ENCODE data around the gene AFAP1.

Gene AFAP1

GRCh38 chr4:7976634-7977033 lies 37.0 kb upstream of the AFAP1 start:
- H3K9ac ChIP-seq (ENCODE audit: low read depth, low read length, poor library complexity, severe bottlenecking) = no peak overlapping the region
- H2AFZ ChIP-seq (ENCODE audit: low read length) = no peak overlapping the region
- H3K4me3 ChIP-seq (ENCODE audit: low read length, poor library complexity, severe bottlenecking) = no peak overlapping the region
- no peaks in the 10 kb centered on the region; the same call in 1 of the 2 replicates for H3K9me3 ChIP-seq (ENCODE audit: insufficient read depth, low read depth, low read length)
- no peaks in the 10 kb centered on the region for H3K27me3 ChIP-seq (ENCODE audit: insufficient read depth, low read length, poor library complexity, severe bottlenecking)
- TF ChIP-seq CTCF (conservative IDR thresholded peaks at IDR 0.05; ENCODE audit: low read length) (no peak), EZH2phosphoT487 (IDR thresholded peaks at IDR 0.05; ENCODE audit: borderline replicate concordance) (no peak)
- no peaks in the 10 kb centered on the region for H3F3A ChIP-seq (ENCODE audit: low read depth)
- H3K4me1 ChIP-seq (ENCODE audit: insufficient read depth, low read length, poor library complexity, severe bottlenecking) = no peaks in the 10 kb centered on the region
- H3K9me2 ChIP-seq (replicated peaks; ENCODE audit: low read depth, low read length) = no peaks in the 10 kb centered on the region
- no peaks in the 10 kb centered on the region for H4K20me1 ChIP-seq (ENCODE audit: insufficient read depth, low read length, poor library complexity, severe bottlenecking)
- H3K4me2 ChIP-seq (ENCODE audit: low read depth, low read length, poor library complexity, severe bottlenecking) = no peak overlapping the region
- H3K36me3 ChIP-seq (ENCODE audit: insufficient read depth, low read length) = no peaks in the 10 kb centered on the region
- H3K79me2 ChIP-seq (ENCODE audit: insufficient read depth, low read length) = no peaks in the 10 kb centered on the region

DNA sequence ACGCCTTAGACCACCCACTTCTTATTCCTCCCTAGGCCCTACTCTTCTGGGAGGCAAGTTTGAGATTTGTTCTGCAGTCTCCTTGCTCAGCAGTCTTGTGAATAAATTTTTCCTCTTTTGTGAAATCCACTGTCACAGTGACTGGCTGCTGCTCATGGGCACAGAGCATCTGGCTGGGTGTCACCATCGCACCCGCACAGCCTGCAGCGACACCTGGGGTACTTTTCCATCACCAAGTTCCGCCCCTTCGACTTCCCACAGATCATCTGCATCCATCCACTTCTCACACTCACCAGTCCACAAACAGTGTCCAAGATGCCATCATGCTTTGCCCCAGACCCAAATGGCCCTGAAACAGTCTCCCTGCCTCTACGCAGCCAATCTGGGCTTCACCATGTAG lies 36.4 kb upstream of the AFAP1 start:
- no peak for TF ChIP-seq EZH2phosphoT487 (IDR thresholded peaks at IDR 0.05; ENCODE audit: borderline replicate concordance)
- TF ChIP-seq CTCF (conservative IDR thresholded peaks at IDR 0.05; ENCODE audit: low read length) = no peak
- no peak overlapping the region for H3K9ac ChIP-seq (ENCODE audit: low read depth, low read length, poor library complexity, severe bottlenecking)
- no peak overlapping the region for H2AFZ ChIP-seq (ENCODE audit: low read length)
- H3K4me3 ChIP-seq (ENCODE audit: low read length, poor library complexity, severe bottlenecking) = no peak overlapping the region
- H4K20me1 ChIP-seq (ENCODE audit: insufficient read depth, low read length, poor library complexity, severe bottlenecking) = no peaks in the 10 kb centered on the region
- no peak overlapping the region for H3K4me2 ChIP-seq (ENCODE audit: low read depth, low read length, poor library complexity, severe bottlenecking)
- no peaks in the 10 kb centered on the region for H3K36me3 ChIP-seq (ENCODE audit: insufficient read depth, low read length)
- no peaks in the 10 kb centered on the region; the same call in 1 of the 2 replicates for H3K9me3 ChIP-seq (ENCODE audit: insufficient read depth, low read depth, low read length)
- H3K27me3 ChIP-seq (ENCODE audit: insufficient read depth, low read length, poor library complexity, severe bottlenecking) = no peaks in the 10 kb centered on the region
- H3K79me2 ChIP-seq (ENCODE audit: insufficient read depth, low read length) = no peaks in the 10 kb centered on the region
- H3K9me2 ChIP-seq (replicated peaks; ENCODE audit: low read depth, low read length) = no peaks in the 10 kb centered on the region
- H3F3A ChIP-seq (ENCODE audit: low read depth) = no peaks in the 10 kb centered on the region
- H3K4me1 ChIP-seq (ENCODE audit: insufficient read depth, low read length, poor library complexity, severe bottlenecking) = no peaks in the 10 kb centered on the region

- H3K4me3 ChIP-seq (ENCODE audit: low read length, poor library complexity, severe bottlenecking) = no peak overlapping the region
- H3K79me2 ChIP-seq (ENCODE audit: insufficient read depth, low read length) = no peaks in the 10 kb centered on the region
- H3K27me3 ChIP-seq (ENCODE audit: insufficient read depth, low read length, poor library complexity, severe bottlenecking) = no peaks in the 10 kb centered on the region
- no peaks in the 10 kb centered on the region for H3K36me3 ChIP-seq (ENCODE audit: insufficient read depth, low read length)
- H3K9me3 ChIP-seq (ENCODE audit: insufficient read depth, low read depth, low read length) = no peaks in the 10 kb centered on the region; the same call in 1 of the 2 replicates
- no peak overlapping the region for H3K4me2 ChIP-seq (ENCODE audit: low read depth, low read length, poor library complexity, severe bottlenecking)
- no peak overlapping the region for H3K9ac ChIP-seq (ENCODE audit: low read depth, low read length, poor library complexity, severe bottlenecking)
- H3F3A ChIP-seq (ENCODE audit: low read depth) = no peaks in the 10 kb centered on the region
- H4K20me1 ChIP-seq (ENCODE audit: insufficient read depth, low read length, poor library complexity, severe bottlenecking) = no peaks in the 10 kb centered on the region
- no peak overlapping the region for H2AFZ ChIP-seq (ENCODE audit: low read length)
- TF ChIP-seq CTCF (conservative IDR thresholded peaks at IDR 0.05; ENCODE audit: low read length) = no peak
- H3K9me2 ChIP-seq (replicated peaks; ENCODE audit: low read depth, low read length) = no peaks in the 10 kb centered on the region
- no peaks in the 10 kb centered on the region for H3K4me1 ChIP-seq (ENCODE audit: insufficient read depth, low read length, poor library complexity, severe bottlenecking)
Observed at GRCh38 chr4:7974425-7974824, 34.8 kb upstream of the AFAP1 start.

All from Loucy (cell line).